Omental fat pad (tissue), 4 donors: ENCODE results near the gene AP1M1. TPM values are rescaled to one million over a fixed set of nuclear protein-coding genes. Genes with fewer than 3 reads are reported as not detected.

Experiments
- ATAC-seq: fragments of 150-250 bp; one replicate; pipeline ENCODE4 v1.9.1; 2016; ENCODE audit warnings: mild to moderate bottlenecking, moderate library complexity; ENCODE audit not compliant: low FRiP score
- DNase-seq: peaks from one replicate; pipeline ENCODE4 v3.0.0-alpha.2; 2019; ENCODE audit warnings: low spot score
- CTCF ChIP-seq, 3 donors: fragments of 450-650 bp; IDR thresholded peaks; one replicate each; pipeline ENCODE4 v1.5.1; 2016 to 2017; ENCODE audit warnings: antibody characterized with exemption in 3 of 3, mild to moderate bottlenecking in 3 of 3, moderate library complexity in 2 of 3
- total RNA-seq, 4 donors: library from RNA; depleted of rRNA; stranded (reverse); fragments of >200 nt; gene quantifications; one replicate each; pipeline ENCODE4 v1.1.0, GENCODE V29; 2016

The AP1M1 gene
- total RNA-seq, 4 donors from 2014 or later = 92.0 to 154 (median 111) TPM

- TF ChIP-seq CTCF (IDR thresholded peaks at IDR 0.05) = no peak
- ATAC-seq (no peak), DNase-seq (no peak)
Observed at GRCh38 chr19:16207490-16208025, 9.8 kb downstream of the AP1M1 start.

- TF ChIP-seq CTCF (IDR thresholded peaks at IDR 0.05) = no peak
- no peak for ATAC-seq
- no peak for DNase-seq
Observed at GRCh38 chr19:16208064-16208759, 10.5 kb downstream of the AP1M1 start.

GRCh38 chr19:16208847-16209665 is 11.3 kb downstream of the AP1M1 start:
- no peak for DNase-seq
- ATAC-seq = no peak

GRCh38 chr19:16210168-16210567 is 12.5 kb downstream of the AP1M1 start:
- DNase-seq = no peak

More at GRCh38 chr19:16208847-16209665, 11.3 kb downstream of the AP1M1 start:
- TF ChIP-seq CTCF (IDR thresholded peaks at IDR 0.05) = no peak

GRCh38 chr19:16213076-16213475 is 15.4 kb downstream of the AP1M1 start:
- TF ChIP-seq CTCF (IDR thresholded peaks at IDR 0.05) = no peak
- no peak for ATAC-seq
- DNase-seq = no peak

More at GRCh38 chr19:16210168-16210567, 12.5 kb downstream of the AP1M1 start:
- no peak for TF ChIP-seq CTCF (IDR thresholded peaks at IDR 0.05)
- no peak for ATAC-seq

- TF ChIP-seq CTCF (IDR thresholded peaks at IDR 0.05) = no peak
- no peak for ATAC-seq
- no peak for DNase-seq
Observed at GRCh38 chr19:16216744-16217670, 19.3 kb downstream of the AP1M1 start.
